Activated CD8-positive, alpha-beta memory T cell treated with anti-CD3 and anti-CD28 coated beads, Interleukin-2, amount 10 ng/mL, durations not matched to agents 7 days and 5 days (primary cell): ENCODE measurements around the gene BUB1B. TPM values are rescaled to one million over a fixed set of nuclear protein-coding genes. Genes with fewer than 3 reads are reported as not detected.
"Not testable (repeated sequence)": the region's sequence is repeated elsewhere in the genome, so short reads cannot be mapped to it uniquely, and the experiment has no call there.

ENCODE experiments used
- ATAC-seq: fragments of 150-1000 bp; cut with Tn5 transposase; one replicate; pipeline ENCODE4 v1.10.0; 2021; ENCODE audit warnings: moderate library complexity
- CTCF ChIA-PET: fragments of 350-600 bp; sonication (Branson Sonifier 250); formaldehyde crosslinking; loops from one replicate; lab custom pipeline; 2021; ENCODE audit warnings: antibody characterized with exemption; lab: Charles Lee
- DNase-seq: peaks from one replicate; pipeline ENCODE4 v3.0.0-alpha.2; 2020
- H3K27ac Mint-ChIP-seq: one replicate; pipeline ENCODE4 v1.8.0; 2021; ENCODE audit warnings: mild to moderate bottlenecking, mixed read lengths
- H3K27me3 Mint-ChIP-seq: one replicate; pipeline ENCODE4 v1.8.0; 2021; ENCODE audit warnings: mixed read lengths
- H3K36me3 Mint-ChIP-seq: one replicate; pipeline ENCODE4 v1.8.0; 2021; ENCODE audit warnings: mild to moderate bottlenecking, mixed read lengths
- H3K4me1 Mint-ChIP-seq: one replicate; pipeline ENCODE4 v1.8.0; 2021; ENCODE audit warnings: mixed read lengths
- H3K4me3 Mint-ChIP-seq: one replicate; pipeline ENCODE4 v1.8.0; 2021; ENCODE audit warnings: mild to moderate bottlenecking, moderate library complexity, mixed read lengths
- H3K9me3 Mint-ChIP-seq: one replicate; pipeline ENCODE4 v1.8.0; 2022; ENCODE audit warnings: low read depth, mixed read lengths
- total RNA-seq, 2 experiments: library from RNA; stranded (reverse); gene quantifications; one replicate each; pipeline ENCODE4 v1.2.3, GENCODE V29; 2021

BUB1B gene
- total RNA-seq, 2 experiments from 2014 or later, result 89.5 to 107 TPM

DNA sequence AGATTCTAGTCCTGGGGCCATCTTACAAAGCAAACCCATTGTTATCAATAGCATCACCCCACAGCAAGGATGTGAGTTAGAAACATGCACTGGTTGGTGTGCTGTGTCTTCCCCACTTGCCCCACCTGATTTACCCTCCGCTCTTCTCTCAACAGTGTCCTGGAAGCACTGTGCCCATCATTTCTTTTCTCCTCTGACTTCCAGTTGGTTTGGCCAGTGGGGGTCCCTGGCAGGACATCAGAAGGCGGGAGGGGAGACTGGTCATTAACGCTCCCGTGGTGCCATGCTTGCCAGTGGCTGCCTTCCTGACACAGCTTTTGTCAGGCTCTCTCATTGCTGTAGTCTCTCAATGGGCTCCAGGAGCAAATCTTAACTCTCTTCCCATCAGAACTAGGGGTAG, 11.5 kb upstream of the BUB1B start:
- Mint-ChIP-seq H3K4me1 (no peaks in the 10 kb centered on the region), H3K36me3 (no peaks in the 10 kb centered on the region), H3K27ac (no peak overlapping the region), H3K27me3 (peaks cover 11% of the 10 kb centered on the region), H3K9me3 (no peaks in the 10 kb centered on the region), H3K4me3 (no peak overlapping the region)
- CTCF ChIA-PET, result no interaction called here
- DNase-seq (peak; percentile 34), ATAC-seq (no peak)

DNA sequence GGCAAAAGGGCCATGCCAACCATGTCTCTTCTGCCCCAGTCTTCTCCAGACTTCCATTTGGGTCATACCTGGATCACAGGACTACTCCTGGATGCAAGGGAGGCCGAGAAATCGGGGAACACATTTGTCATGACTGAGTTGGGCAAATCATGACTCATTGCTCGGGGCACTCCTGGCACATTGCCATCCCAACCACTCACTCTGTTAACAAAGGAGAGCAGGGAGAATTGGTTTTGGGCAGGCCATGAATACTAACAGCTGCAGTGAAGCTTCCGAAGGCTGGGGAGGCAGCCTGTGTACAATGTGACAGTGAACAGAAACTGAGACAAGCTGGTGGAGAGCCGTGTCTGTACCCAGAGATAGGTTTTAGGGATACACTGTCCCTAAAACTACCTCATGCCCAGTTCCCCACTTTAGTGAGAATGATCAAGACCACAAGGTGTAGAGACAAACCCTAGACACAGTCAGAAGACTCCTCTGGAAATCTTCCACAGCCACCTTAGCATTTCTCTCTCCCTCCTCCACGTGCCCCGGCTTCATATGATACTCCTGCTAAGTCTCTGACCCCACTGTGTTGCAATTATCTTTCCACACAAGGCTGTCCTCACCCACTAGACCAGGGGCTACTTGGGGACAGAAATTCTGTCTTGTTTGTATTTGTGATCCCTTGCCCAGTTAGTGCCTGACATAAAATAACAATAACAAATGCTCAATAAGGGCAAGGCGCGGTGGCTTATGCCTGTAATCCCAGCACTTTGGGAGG, 10.5 kb upstream of the BUB1B start:
- H3K4me1 Mint-ChIP-seq, result no peaks in the 10 kb centered on the region
- DNase-seq, result peak; percentile 33
- peaks cover 11% of the 10 kb centered on the region for H3K27me3 Mint-ChIP-seq
- H3K27ac Mint-ChIP-seq, result no peak overlapping the region
- no peaks in the 10 kb centered on the region for H3K36me3 Mint-ChIP-seq
- CTCF ChIA-PET, result no interaction called here
- no peak for ATAC-seq
- H3K9me3 Mint-ChIP-seq, result no peaks in the 10 kb centered on the region
- H3K4me3 Mint-ChIP-seq, result no peak overlapping the region

- CTCF ChIA-PET, result no interaction called here
- H3K4me1 Mint-ChIP-seq, result no peaks in the 10 kb centered on the region
Measured at GRCh38 chr15:40151499-40151898, 9.4 kb upstream of the BUB1B start.

GRCh38 chr15:40151991-40152390, 8.9 kb upstream of the BUB1B start:
- CTCF ChIA-PET, result no interaction called here
- no peaks in the 10 kb centered on the region for H3K9me3 Mint-ChIP-seq
- H3K4me3 Mint-ChIP-seq, result no peak overlapping the region
- H3K27me3 Mint-ChIP-seq, result peaks cover 14% of the 10 kb centered on the region
- H3K36me3 Mint-ChIP-seq, result no peaks in the 10 kb centered on the region
- ATAC-seq, result no peak
- H3K27ac Mint-ChIP-seq, result no peak overlapping the region
- peak; percentile 22 for DNase-seq
- no peaks in the 10 kb centered on the region for H3K4me1 Mint-ChIP-seq

More at GRCh38 chr15:40151499-40151898, 9.4 kb upstream of the BUB1B start:
- Mint-ChIP-seq H3K36me3 (no peaks in the 10 kb centered on the region), H3K27ac (no peak overlapping the region), H3K4me3 (no peak overlapping the region), H3K27me3 (peaks cover 14% of the 10 kb centered on the region), H3K9me3 (no peaks in the 10 kb centered on the region)
- no peak for DNase-seq
- ATAC-seq, result no peak

GRCh38 chr15:40154821-40155220, 6.0 kb upstream of the BUB1B start:
- CTCF ChIA-PET, result interaction anchor here (2.0 kb wide), 1 partner anchor 118 kb away, joined by 4 read pairs; no protein-coding TSS in a partner anchor
- H3K36me3 Mint-ChIP-seq, H3K9me3 Mint-ChIP-seq: not testable (repeated sequence)

GRCh38 chr15:40155270-40155910, 5.5 kb upstream of the BUB1B start:
- Mint-ChIP-seq H3K9me3 (no peaks in the 10 kb centered on the region), H3K4me3 (no peak overlapping the region), H3K36me3 (no peaks in the 10 kb centered on the region), H3K27ac (no peak overlapping the region), H3K4me1 (no peaks in the 10 kb centered on the region), H3K27me3 (peaks cover 9% of the 10 kb centered on the region)
- peak; percentile 31 for DNase-seq
- ATAC-seq, result no peak
- CTCF ChIA-PET, result interaction anchor here (1.2 kb wide), 1 partner anchor 120 kb away, joined by 5 read pairs; no protein-coding TSS in a partner anchor

More at GRCh38 chr15:40154821-40155220, 6.0 kb upstream of the BUB1B start:
- not testable (repeated sequence) for H3K27ac Mint-ChIP-seq, H3K4me3 Mint-ChIP-seq, DNase-seq, H3K4me1 Mint-ChIP-seq, ATAC-seq
- peaks cover 12% of the 10 kb centered on the region for H3K27me3 Mint-ChIP-seq

DNA sequence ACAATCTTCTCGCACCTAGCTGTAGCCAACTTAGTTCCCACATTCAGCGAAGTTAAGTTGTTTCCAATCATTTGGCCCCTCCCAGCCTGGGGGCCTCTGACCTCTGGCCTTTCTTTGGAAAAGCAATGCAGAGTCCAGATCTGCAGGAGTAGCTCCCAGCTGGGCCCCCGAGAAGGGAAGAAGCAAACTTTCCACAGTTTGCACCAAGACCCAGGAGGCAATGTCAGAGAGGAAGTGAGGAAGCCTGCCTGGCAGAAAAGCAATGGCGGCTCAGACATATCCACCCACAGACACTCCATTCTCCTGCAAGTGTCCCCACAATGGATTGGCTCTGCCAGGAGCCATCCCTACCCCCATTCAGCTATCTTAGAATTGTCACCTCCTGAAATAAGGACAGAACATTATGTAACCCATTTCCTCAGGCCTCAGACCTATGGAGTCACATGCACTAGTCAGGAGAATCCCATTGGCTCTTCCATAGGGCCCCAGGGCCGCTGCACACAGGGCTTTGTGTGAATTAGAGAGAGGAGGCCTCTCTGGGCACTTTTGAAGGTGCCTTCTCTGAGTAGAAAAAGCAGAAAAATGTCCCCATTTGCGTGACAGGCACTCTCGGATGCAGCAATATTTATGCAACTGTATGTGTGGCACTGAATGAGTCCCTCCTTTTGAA, 3.0 kb upstream of the BUB1B start:
- ATAC-seq (no peak), DNase-seq (no peak)
- Mint-ChIP-seq H3K27me3 (peaks cover 3% of the 10 kb centered on the region), H3K4me3 (no peak overlapping the region), H3K27ac (no peak overlapping the region), H3K4me1 (no peaks in the 10 kb centered on the region), H3K9me3 (no peaks in the 10 kb centered on the region), H3K36me3 (no peaks in the 10 kb centered on the region)
- CTCF ChIA-PET, result interaction anchor here (1.5 to 3.7 kb wide), 2 partner anchors 60 to 112 kb away, joined by 3 to 11 read pairs; no protein-coding TSS in a partner anchor

GRCh38 chr15:40160021-40160420, 848 bp upstream of the BUB1B start:
- H3K36me3 Mint-ChIP-seq, result peaks cover 13% of the 10 kb centered on the region
- CTCF ChIA-PET, result interaction anchor here (2.9 to 3.9 kb wide), 3 partner anchors 55 to 114 kb away, joined by 11 to 42 read pairs (median 31); no protein-coding TSS in a partner anchor
- DNase-seq (no peak), ATAC-seq (no peak)
- H3K27ac Mint-ChIP-seq, result no peak overlapping the region
- peaks cover 3% of the 10 kb centered on the region for H3K27me3 Mint-ChIP-seq
- no peaks in the 10 kb centered on the region for H3K9me3 Mint-ChIP-seq
- peaks cover 13% of the 10 kb centered on the region for H3K4me1 Mint-ChIP-seq
- H3K4me3 Mint-ChIP-seq, result no peak overlapping the region

DNA sequence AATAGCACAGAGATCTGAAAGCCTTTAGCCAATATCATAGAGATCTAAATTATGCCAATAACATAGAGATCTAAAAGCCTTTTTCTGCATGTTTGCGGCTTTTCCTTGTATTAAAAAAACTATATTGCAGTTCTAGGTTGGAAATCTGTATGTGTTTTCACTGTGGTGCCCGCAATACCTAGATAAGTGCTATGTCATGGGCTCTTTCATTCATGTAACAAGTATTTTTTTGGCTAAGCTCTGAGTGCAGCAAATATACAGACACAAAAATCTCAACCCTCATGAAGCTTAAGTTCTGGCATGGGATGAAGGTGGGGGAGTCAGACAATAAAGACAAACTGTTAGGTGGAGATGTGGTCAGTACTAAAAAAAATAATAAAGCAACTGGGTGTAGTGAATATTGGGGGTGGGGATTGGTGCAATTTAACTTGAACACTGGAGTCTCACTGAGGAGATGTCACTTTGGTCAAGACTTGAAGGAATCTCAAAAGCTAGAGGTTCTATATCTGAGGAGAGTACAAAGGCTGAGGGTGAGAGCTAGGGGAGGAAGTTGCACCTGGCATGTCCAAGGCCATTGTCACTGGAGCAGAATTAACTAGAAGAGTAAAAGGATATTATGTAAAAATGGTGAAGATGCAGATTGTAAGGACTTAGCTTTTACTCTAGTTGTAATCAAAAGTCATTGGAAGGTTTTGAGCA, 973 bp downstream of the BUB1B start:
- no peak overlapping the region for H3K4me3 Mint-ChIP-seq
- H3K27ac Mint-ChIP-seq, result no peak overlapping the region
- no peaks in the 10 kb centered on the region for H3K9me3 Mint-ChIP-seq
- no peak for ATAC-seq
- no peak for DNase-seq
- peaks cover 19% of the 10 kb centered on the region for H3K4me1 Mint-ChIP-seq
- no peaks in the 10 kb centered on the region for H3K27me3 Mint-ChIP-seq
- H3K36me3 Mint-ChIP-seq, result peaks cover 29% of the 10 kb centered on the region
- CTCF ChIA-PET, result interaction anchor here (0.7 to 3.9 kb wide), 15 partner anchors 13 to 621 kb away, joined by 3 to 42 read pairs (median 4); no protein-coding TSS in a partner anchor

DNA sequence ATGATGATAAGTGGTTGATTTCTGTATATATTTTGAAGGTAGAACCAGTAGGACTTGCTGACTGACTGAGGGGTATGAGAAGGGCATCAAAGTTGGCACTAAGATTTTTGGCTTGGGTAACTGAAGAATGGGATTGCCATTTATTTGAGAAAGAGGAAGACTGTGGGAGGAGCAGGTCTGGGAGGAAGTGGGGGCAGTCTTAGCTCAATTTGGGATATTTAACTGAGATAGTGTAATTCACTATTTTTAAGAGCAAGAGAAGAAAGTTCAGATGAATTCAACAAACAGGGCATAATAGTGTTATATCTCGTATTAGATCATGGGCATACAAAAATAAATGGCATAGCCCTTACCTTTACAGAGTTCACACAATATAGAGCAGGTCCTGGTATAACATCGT, 1.7 kb downstream of the BUB1B start:
- CTCF ChIA-PET, result interaction anchor here (0.7 to 3.9 kb wide), 12 partner anchors 12 to 205 kb away, joined by 3 to 42 read pairs (median 4); no protein-coding TSS in a partner anchor
- H3K36me3 Mint-ChIP-seq, result peaks cover 34% of the 10 kb centered on the region
- peaks cover 21% of the 10 kb centered on the region for H3K4me1 Mint-ChIP-seq
- DNase-seq (no peak), ATAC-seq (no peak)
- H3K27me3 Mint-ChIP-seq, result no peaks in the 10 kb centered on the region
- no peak overlapping the region for H3K27ac Mint-ChIP-seq
- no peak overlapping the region for H3K4me3 Mint-ChIP-seq
- no peaks in the 10 kb centered on the region for H3K9me3 Mint-ChIP-seq

GRCh38 chr15:40163657-40164416, 3.0 kb downstream of the BUB1B start:
- Mint-ChIP-seq H3K27ac (peak overlapping the region; percentile 67), H3K4me3 (peak overlapping the region; percentile 62)

DNA sequence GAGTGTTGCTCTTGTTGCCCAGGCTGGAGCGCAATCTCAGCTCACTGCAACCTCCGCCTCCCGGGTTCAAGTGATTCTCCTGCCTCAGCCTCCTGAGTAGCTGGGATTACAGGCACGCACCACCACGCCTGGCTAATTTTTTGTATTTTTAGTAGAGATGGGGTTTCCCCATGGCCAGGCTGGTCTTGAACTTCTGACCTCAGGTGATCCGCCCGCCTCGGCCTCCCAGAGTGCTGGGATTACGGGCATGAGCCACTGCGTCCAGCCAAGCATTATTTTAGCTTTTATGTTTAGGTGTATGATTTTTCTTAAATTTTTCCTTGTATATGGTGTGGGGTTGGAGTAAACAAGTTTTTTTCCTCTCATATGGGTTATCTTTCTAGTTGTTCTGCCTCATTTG, 6.5 kb downstream of the BUB1B start:
- CTCF ChIA-PET, H3K4me3 Mint-ChIP-seq: not testable (repeated sequence)
- peaks cover 25% of the 10 kb centered on the region for H3K4me1 Mint-ChIP-seq

More at GRCh38 chr15:40163657-40164416, 3.0 kb downstream of the BUB1B start:
- peaks cover 25% of the 10 kb centered on the region for H3K4me1 Mint-ChIP-seq
- H3K36me3 Mint-ChIP-seq, result peaks cover 43% of the 10 kb centered on the region
- no peak for DNase-seq
- H3K9me3 Mint-ChIP-seq, result no peaks in the 10 kb centered on the region
- no peak for ATAC-seq
- CTCF ChIA-PET, result interaction anchor here (1.0 to 2.0 kb wide), 4 partner anchors 20 to 118 kb away, joined by 3 to 9 read pairs (median 6); no protein-coding TSS in a partner anchor
- no peaks in the 10 kb centered on the region for H3K27me3 Mint-ChIP-seq

More for the DNA sequence above, 6.5 kb downstream of the BUB1B start:
- not testable (repeated sequence) for DNase-seq, H3K27ac Mint-ChIP-seq, H3K9me3 Mint-ChIP-seq, H3K27me3 Mint-ChIP-seq, ATAC-seq
- H3K36me3 Mint-ChIP-seq, result peaks cover 62% of the 10 kb centered on the region
